Caco-2 (cell line): ENCODE measurements around the gene FAM13B. TPM values are rescaled to one million over a fixed set of nuclear protein-coding genes. Genes with fewer than 3 reads are reported as not detected.

Source experiments
- BruUV-seq: library from RNA; stranded (reverse); fragments of 400-500 nt; replicated peaks from 2 replicates; lab custom pipeline; 2021; lab: Mats Ljungman, UMichigan
- CTCF ChIA-PET: fragments of 300-600 bp; sonication (Branson Sonifier 250); formaldehyde crosslinking; loops from one replicate; lab custom pipeline; 2022; ENCODE audit warnings: antibody characterized with exemption; lab: Charles Lee
- POLR2A ChIA-PET: fragments of 300-600 bp; sonication (Branson Sonifier 250); formaldehyde crosslinking; loops from one replicate; lab custom pipeline; 2022; ENCODE audit warnings: antibody characterized with exemption; lab: Charles Lee
- DNase-seq, 2 experiments: peaks; one replicate each; pipeline versions ENCODE4 v3.0.0 to v3.0.0-alpha.2; 2020 to 2022
- H3K27me3 ChIP-seq: replicated peaks from 2 replicates; pipeline ENCODE4 v1.6.0; 2011; ENCODE audit warnings: low read length; ENCODE audit not compliant: control insufficient read depth, insufficient read depth
- H3K36me3 ChIP-seq: 2 replicates; pipeline ENCODE4 v1.5.1; 2011; ENCODE audit warnings: low read length; ENCODE audit not compliant: control insufficient read depth, insufficient read depth
- H3K4me1 ChIP-seq: fragments of 250-450 bp; sonication (Bioruptor Pico); 2 replicates; pipeline ENCODE4 v1.5.1; 2020; ENCODE audit warnings: mild to moderate bottlenecking
- H3K4me3 ChIP-seq: 2 replicates; pipeline ENCODE4 v1.5.1; 2011; ENCODE audit warnings: low read depth, mild to moderate bottlenecking, control low read depth, low read length
- H3K9me3 ChIP-seq: fragments of 250-450 bp; sonication (Bioruptor Pico); 2 replicates; pipeline ENCODE4 v1.5.1; 2020; ENCODE audit warnings: mild to moderate bottlenecking, moderate library complexity
- H3K27ac Mint-ChIP-seq: one replicate; pipeline ENCODE4 v1.8.0; 2022; ENCODE audit warnings: mixed read lengths; ENCODE audit not compliant: unreplicated experiment
- H3K27me3 Mint-ChIP-seq: one replicate; pipeline ENCODE4 v1.8.0; 2022; ENCODE audit warnings: mixed read lengths; ENCODE audit not compliant: insufficient read depth, unreplicated experiment
- H3K36me3 Mint-ChIP-seq: one replicate; pipeline ENCODE4 v1.8.0; 2022; ENCODE audit warnings: mild to moderate bottlenecking, mixed read lengths; ENCODE audit not compliant: insufficient read depth, unreplicated experiment
- H3K4me1 Mint-ChIP-seq: one replicate; pipeline ENCODE4 v1.8.0; 2022; ENCODE audit warnings: low read depth, mixed read lengths; ENCODE audit not compliant: unreplicated experiment
- H3K4me3 Mint-ChIP-seq: one replicate; pipeline ENCODE4 v1.8.0; 2022; ENCODE audit warnings: mild to moderate bottlenecking, moderate library complexity, mixed read lengths; ENCODE audit not compliant: unreplicated experiment
- H3K9me3 Mint-ChIP-seq: one replicate; pipeline ENCODE4 v1.8.0; 2022; ENCODE audit warnings: mixed read lengths; ENCODE audit not compliant: unreplicated experiment
- CTCF ChIP-seq, 2 experiments: fragments of 200-600 bp in 1 of 2; IDR thresholded peaks; 1 replicate in 1 of 2; 2 replicates in 1 of 2; pipeline versions ENCODE4 v1.5.1 to v1.8.0; 2011 to 2022; ENCODE audit warnings: antibody characterized with exemption in 1 of 2, control low read depth in 1 of 2, inconsistent platforms in 1 of 2, low read depth in 1 of 2, low read length in 1 of 2, mild to moderate bottlenecking in 1 of 2, moderate library complexity in 1 of 2; ENCODE audit not compliant: insufficient read depth in 1 of 2, severe bottlenecking in 1 of 2, unreplicated experiment in 1 of 2
- intact Hi-C: fragments of 100-400 bp; cut with micrococcal nuclease; formaldehyde crosslinking; loops from one replicate; pipeline ENCODE4 v1.10.0; 2022; ENCODE audit not compliant: unreplicated experiment
- total RNA-seq: library from RNA; stranded (reverse); gene quantifications from 2 replicates; pipeline ENCODE4 v1.2.3, GENCODE V29; 2022

The FAM13B gene
- total RNA-seq, 1 experiment from 2014 or later: 55.8 TPM

GRCh38 chr5:137888863-137889759 lies 143.8 kb downstream of the FAM13B start, which contains the start of gene PKD2L2:
PKD2L2 (plus strand) TSS chr5:137889457; CDS start chr5:137889492, 35 bp downstream.
- no peak within 1 kb of the TSS for H3K27ac Mint-ChIP-seq
- intact Hi-C loops: no loop called here
- no peak within 1 kb of the TSS for H3K4me3 Mint-ChIP-seq

GRCh38 chr5:137888466-137888862 lies 144.4 kb downstream of the FAM13B start:
- Histone ChIP-seq H3K27me3 (no peaks in the 10 kb centered on the region), H3K36me3 (no peaks in the 10 kb centered on the region), H3K9me3 (no peaks in the 10 kb centered on the region), H3K4me3 (no peak overlapping the region), H3K4me1 (peaks cover 15% of the 10 kb centered on the region)
- Mint-ChIP-seq H3K36me3 (no peaks in the 10 kb centered on the region), H3K4me1 (peaks cover 13% of the 10 kb centered on the region), H3K4me3 (no peak overlapping the region), H3K27ac (no peak overlapping the region), H3K9me3 (no peaks in the 10 kb centered on the region), H3K27me3 (no peaks in the 10 kb centered on the region)
- no peak for TF ChIP-seq CTCF (IDR thresholded peaks at IDR 0.05; ENCODE audit: insufficient read depth in 1 of 2, low read depth in 1 of 2, low read length in 1 of 2, severe bottlenecking in 1 of 2, unreplicated experiment in 1 of 2)
- CTCF ChIA-PET: no interaction called here
- intact Hi-C loops: no loop called here
- no TSS peak for BruUV-seq
- DNase-seq: no peak
- POLR2A ChIA-PET: no interaction called here

More at GRCh38 chr5:137888863-137889759, 143.8 kb downstream of the FAM13B start, which contains the start of gene PKD2L2:
- H3K4me3 ChIP-seq: no peak within 1 kb of the TSS
- H3K27me3 ChIP-seq: no peaks in the 10 kb centered on the region
- H3K4me1 Mint-ChIP-seq: peaks cover 13% of the 10 kb centered on the region
- no peaks in the 10 kb centered on the region for H3K9me3 ChIP-seq
- H3K27me3 Mint-ChIP-seq: no peaks in the 10 kb centered on the region
- H3K36me3 Mint-ChIP-seq: no peaks in the 10 kb centered on the region
- DNase-seq: no peak
- TF ChIP-seq CTCF (IDR thresholded peaks at IDR 0.05; ENCODE audit: insufficient read depth in 1 of 2, low read depth in 1 of 2, low read length in 1 of 2, severe bottlenecking in 1 of 2, unreplicated experiment in 1 of 2): no peak
- POLR2A ChIA-PET: no interaction called here
- peaks cover 15% of the 10 kb centered on the region for H3K4me1 ChIP-seq
- CTCF ChIA-PET: no interaction called here
- no peaks in the 10 kb centered on the region for H3K9me3 Mint-ChIP-seq
- H3K36me3 ChIP-seq: no peaks in the 10 kb centered on the region
- no TSS peak for BruUV-seq

Other genes with a start within 250 kb of the FAM13B start
- gene MYOT, start 165.2 kb downstream of the FAM13B start, total RNA-seq: not detected in 2 replicates
- gene PKD2L2, start 143.6 kb downstream of the FAM13B start, total RNA-seq: not detected in 2 replicates
- gene WNT8A, start 51.0 kb upstream of the FAM13B start, total RNA-seq: not detected in 2 replicates
- not detected in 2 replicates for gene NME5, start 106.3 kb upstream of the FAM13B start, total RNA-seq
- 97.4 and 104 TPM in 2 replicates for gene BRD8, start 145.6 kb upstream of the FAM13B start, total RNA-seq
- 83.7 and 84.9 TPM in 2 replicates for gene KIF20A, start 146.0 kb upstream of the FAM13B start, total RNA-seq
- gene CDC23, start 180.2 kb upstream of the FAM13B start, total RNA-seq: 52.9 and 60.7 TPM in 2 replicates
- gene GFRA3, start 241.5 kb upstream of the FAM13B start, total RNA-seq: 2.4 and 2.7 TPM in 2 replicates